Stomach (tissue), 4 donors: ENCODE measurements around the gene KLF4.

ENCODE experiments used
- CTCF ChIP-seq, 7 experiments: fragments of 450-650 bp in 4 of 7; fragments of 200-600 bp in 3 of 7; sonication (generic) in 3 of 7; IDR thresholded peaks; one replicate each; pipeline ENCODE4 v1.5.1; 2016 to 2019; ENCODE audit warnings: antibody characterized with exemption in 7 of 7, control low read depth in 2 of 7, mild to moderate bottlenecking in 1 of 7
- POLR2A ChIP-seq, 4 donors: fragments of 450-650 bp; IDR thresholded peaks; one replicate each; pipeline ENCODE4 v1.6.1; 2016; ENCODE audit warnings: antibody characterized with exemption in 4 of 4, control low read depth in 2 of 4, mild to moderate bottlenecking in 1 of 4, moderate library complexity in 1 of 4
- POLR2AphosphoS5 ChIP-seq, 3 donors: sonication (generic); formaldehyde crosslinking; IDR thresholded peaks; one replicate each; pipeline ENCODE4 v1.6.1; 2016; ENCODE audit warnings: antibody characterized with exemption in 3 of 3

- no peak for TF ChIP-seq CTCF (IDR thresholded peaks at IDR 0.05)
- no peak for TF ChIP-seq POLR2AphosphoS5 (IDR thresholded peaks at IDR 0.05)
- no peak for TF ChIP-seq POLR2A (IDR thresholded peaks at IDR 0.05)
Measured at GRCh38 chr9:107438211-107439031, 51.1 kb downstream of the KLF4 start.
